SK-N-SH (cell line): ENCODE measurements around the gene SORL1. TPM values are rescaled to one million over a fixed set of nuclear protein-coding genes. Genes with fewer than 3 reads are reported as not detected.
"Not testable (repeated sequence)": the region's sequence is repeated elsewhere in the genome, so short reads cannot be mapped to it uniquely, and the experiment has no call there.

Experiments used
- CTCF ChIA-PET: fragments of 300-600, 350-600 bp; formaldehyde crosslinking; extraction: SDS; loops from one replicate; lab custom pipeline; 2021; lab: Yijun Ruan, JAX
- POLR2A ChIA-PET: fragments of 350-600 bp; sonication (Branson Sonifier 250); formaldehyde crosslinking; extraction: SDS; loops from one replicate; lab custom pipeline; 2020; ENCODE audit warnings: antibody characterized with exemption, inconsistent platforms; lab: Yijun Ruan, JAX
- DNase-seq: peaks from one replicate; pipeline ENCODE4 v3.0.0; 2012
- H2AFZ ChIP-seq: fragments of 200-600 bp; sonication (generic); 2 replicates; pipeline ENCODE4 v1.8.1; 2016; ENCODE audit warnings: antibody characterized with exemption, mild to moderate bottlenecking, low read depth
- H3F3A ChIP-seq: fragments of 200-600 bp; sonication (generic); replicated peaks from 2 replicates; pipeline ENCODE3; 2016; ENCODE audit warnings: antibody characterized with exemption, mild to moderate bottlenecking; ENCODE audit not compliant: insufficient read depth
- H3K27ac ChIP-seq, 2 experiments: fragments of 200-500 bp in 1 of 2; fragments of 200-600 bp in 1 of 2; sonication (Bioruptor generic) in 1 of 2; sonication (generic), shearing (Covaris generic) in 1 of 2; 2 replicates each; pipeline versions ENCODE4 v1.5.1 to v1.6.1; 2014 to 2016; ENCODE audit warnings: low read depth in 2 of 2, inconsistent platforms in 1 of 2, low read length in 1 of 2, mild to moderate bottlenecking in 1 of 2, mixed read lengths in 1 of 2
- H3K27me3 ChIP-seq: fragments of 200-600 bp; sonication (generic), shearing (Covaris generic); 2 replicates; pipeline ENCODE4 v1.6.1; 2016; ENCODE audit warnings: mixed run types; ENCODE audit not compliant: insufficient read depth
- H3K36me3 ChIP-seq, 2 experiments: fragments of 200-500 bp in 1 of 2; fragments of 200-600 bp in 1 of 2; sonication (Bioruptor generic) in 1 of 2; sonication (generic) in 1 of 2; replicated peaks in 1 of 2; 2 replicates each; pipeline versions ENCODE3 to v1.5.1; 2014 to 2016; ENCODE audit warnings: low read length in 1 of 2, mild to moderate bottlenecking in 1 of 2; ENCODE audit not compliant: insufficient read depth in 2 of 2, control insufficient read depth in 1 of 2
- H3K4me1 ChIP-seq, 2 experiments: fragments of 200-500 bp in 1 of 2; fragments of 200-600 bp in 1 of 2; sonication (Bioruptor generic) in 1 of 2; sonication (generic), shearing (Covaris generic) in 1 of 2; 2 replicates each; pipeline versions ENCODE4 v1.5.1 to v1.6.1; 2014 to 2016; ENCODE audit warnings: low read depth in 1 of 2, low read length in 1 of 2, mixed run types in 1 of 2; ENCODE audit not compliant: insufficient read depth in 2 of 2, control insufficient read depth in 1 of 2
- H3K4me2 ChIP-seq: fragments of 200-600 bp; sonication (generic), shearing (Covaris generic); 2 replicates; pipeline ENCODE4 v1.6.1; 2017; ENCODE audit warnings: mixed run types
- H3K4me3 ChIP-seq, 2 experiments: fragments of 200-500 bp in 1 of 2; fragments of 200-600 bp in 1 of 2; sonication (Bioruptor generic) in 1 of 2; sonication (generic), shearing (Covaris generic) in 1 of 2; 2 replicates each; pipeline versions ENCODE4 v1.5.1 to v1.8.1; 2014 to 2016; ENCODE audit warnings: low read depth in 2 of 2, inconsistent platforms in 1 of 2, low read length in 1 of 2, mild to moderate bottlenecking in 1 of 2, mixed read lengths in 1 of 2, moderate library complexity in 1 of 2
- H3K79me2 ChIP-seq: fragments of 200-600 bp; sonication (generic); 2 replicates; pipeline ENCODE4 v1.8.1; 2017; ENCODE audit warnings: mild to moderate bottlenecking; ENCODE audit not compliant: insufficient read depth
- H3K9ac ChIP-seq: fragments of 200-600 bp; sonication (generic); 2 replicates; pipeline ENCODE4 v1.6.1; 2017; ENCODE audit warnings: mixed run types
- H3K9me2 ChIP-seq: fragments of 200-600 bp; sonication (generic); 2 replicates; pipeline ENCODE4 v1.6.1; 2017; ENCODE audit warnings: mixed run types
- H3K9me3 ChIP-seq: fragments of 200-600 bp; sonication (generic); 2 replicates; pipeline ENCODE4 v1.6.1; 2017; ENCODE audit warnings: mixed run types, mild to moderate bottlenecking, moderate library complexity
- H4K20me1 ChIP-seq: fragments of 200-600 bp; sonication (generic); 2 replicates; pipeline ENCODE4 v1.6.1; 2017; ENCODE audit warnings: mild to moderate bottlenecking, mixed run types; ENCODE audit not compliant: insufficient read depth
- CHD2 ChIP-seq: fragments of 150-350 bp; IDR thresholded peaks from 2 replicates; pipeline ENCODE4 v1.6.1; 2018; ENCODE audit warnings: low read length; ENCODE audit not compliant: partially characterized antibody
- EP300 ChIP-seq, 2 experiments: IDR thresholded peaks; 2 replicates each; pipeline versions ENCODE4 v1.4.0 to v1.6.1; 2012; ENCODE audit warnings: borderline replicate concordance in 1 of 2, low read depth in 1 of 2, low read length in 1 of 2
- EZH2phosphoT487 ChIP-seq: fragments of 200-600 bp; sonication (generic); IDR thresholded peaks from 2 replicates; pipeline ENCODE4 v1.6.1; 2017; ENCODE audit warnings: low read depth, mixed run types, mild to moderate bottlenecking, antibody characterized with exemption, moderate library complexity, borderline replicate concordance
- FOXJ3 ChIP-seq: sonication (generic); formaldehyde crosslinking; IDR thresholded peaks from 2 replicates; pipeline ENCODE4 v1.5.1; 2020; ENCODE audit warnings: mild to moderate bottlenecking, missing genetic modification reagents
- IRF3 ChIP-seq: fragments of 150-350 bp; IDR thresholded peaks from 2 replicates; pipeline ENCODE4 v1.6.1; 2016; ENCODE audit warnings: mild to moderate bottlenecking, low read depth, low read length
- NFIC ChIP-seq: IDR thresholded peaks from 2 replicates; pipeline ENCODE4 v1.4.0; 2012; ENCODE audit warnings: borderline replicate concordance
- NRF1 ChIP-seq: IDR thresholded peaks from 2 replicates; pipeline ENCODE4 v1.6.1; 2012; ENCODE audit warnings: low read depth, mild to moderate bottlenecking, low read length
- PBX3 ChIP-seq: IDR thresholded peaks from 2 replicates; pipeline ENCODE4; 2012
- POLR2AphosphoS5 ChIP-seq: IDR thresholded peaks from 2 replicates; pipeline ENCODE4 v1.6.1; 2012; ENCODE audit warnings: low read depth, low read length
- RFX5 ChIP-seq: IDR thresholded peaks from 2 replicates; pipeline ENCODE4 v1.6.1; 2012; ENCODE audit warnings: mild to moderate bottlenecking, improper control_type of control experiment, low read length
- RXRA ChIP-seq: IDR thresholded peaks from 2 replicates; pipeline ENCODE4 v1.4.0; 2012; ENCODE audit warnings: low read depth, mild to moderate bottlenecking, borderline replicate concordance
- SIN3A ChIP-seq: IDR thresholded peaks from 2 replicates; pipeline ENCODE4 v1.6.1; 2012; ENCODE audit warnings: low read depth, mild to moderate bottlenecking, low read length, moderate library complexity, borderline replicate concordance
- USF1 ChIP-seq: IDR thresholded peaks from 2 replicates; pipeline ENCODE4 v1.4.0; 2012; ENCODE audit warnings: low read depth, borderline replicate concordance
- ZBTB33 ChIP-seq: IDR thresholded peaks from 2 replicates; pipeline ENCODE4 v1.4.0; 2012; ENCODE audit warnings: low read depth, borderline replicate concordance
- WGBS: methylation state at CpG from one replicate; pipeline ENCODE4 v1.1.6; 2017; ENCODE audit warnings: low lambda C conversion rate; 5-methylcytosine and 5-hydroxymethylcytosine counted together
- polyA plus RNA-seq, 3 experiments: library from polyadenylated mRNA; depleted of rRNA; stranded (reverse); fragments of >200 nt; gene quantifications; 2 replicates each; pipeline ENCODE4 v1.2.3, GENCODE V29; 2012

Gene SORL1
- polyA plus RNA-seq, 1 of the 3 experiments (the other 2 are of a cell fraction), result 7.1 TPM

- no peaks in the 10 kb centered on the region for H3F3A ChIP-seq
- H4K20me1 ChIP-seq, result no peaks in the 10 kb centered on the region
- no peak overlapping the region for H3K27ac ChIP-seq
- no peaks in the 10 kb centered on the region for H3K9me3 ChIP-seq
- DNase-seq, result no peak
- TF ChIP-seq SIN3A, result no peak
- TF ChIP-seq RXRA, result no peak
- no peak for TF ChIP-seq FOXJ3 (CRISPR knock-in tag)
- H3K9me2 ChIP-seq, result no peaks in the 10 kb centered on the region
- no peaks in the 10 kb centered on the region for H3K27me3 ChIP-seq
- POLR2A ChIA-PET, result no interaction called here
- H3K36me3 ChIP-seq, result no peaks in the 10 kb centered on the region
- peaks cover 0 to 4% of the 10 kb centered on the region in 2 experiments; a peak in 1 of 4 replicates for H3K4me1 ChIP-seq
- H2AFZ ChIP-seq, result no peak overlapping the region
- CTCF ChIA-PET, result no interaction called here
- H3K9ac ChIP-seq, result no peak overlapping the region
- H3K79me2 ChIP-seq, result no peaks in the 10 kb centered on the region
- no peak overlapping the region for H3K4me3 ChIP-seq
- no peak overlapping the region for H3K4me2 ChIP-seq
- WGBS, result 87% methylated on average over 22 of the region's 25 CpGs
Measured at GRCh38 chr11:121478895-121479697, 27.0 kb downstream of the SORL1 start.

- no peak overlapping the region for H2AFZ ChIP-seq
- H3K36me3 ChIP-seq, result no peaks in the 10 kb centered on the region
- no peak overlapping the region for H3K9ac ChIP-seq
- H3K79me2 ChIP-seq, result no peaks in the 10 kb centered on the region
- H3K9me3 ChIP-seq, result no peaks in the 10 kb centered on the region
- no peak overlapping the region for H3K4me3 ChIP-seq
- no peaks in the 10 kb centered on the region for H3K9me2 ChIP-seq
- peaks cover 0 to 4% of the 10 kb centered on the region in 2 experiments; a peak in 1 of 4 replicates for H3K4me1 ChIP-seq
- ChIA-PET CTCF (no interaction called here), POLR2A (no interaction called here)
- no peaks in the 10 kb centered on the region for H3F3A ChIP-seq
- TF ChIP-seq SIN3A, result no peak
- no peak for TF ChIP-seq NRF1
- no peak for TF ChIP-seq CHD2
- TF ChIP-seq ZBTB33, result no peak
- TF ChIP-seq PBX3, result no peak
- no peak for TF ChIP-seq RFX5
- no peak for TF ChIP-seq IRF3
- no peak for TF ChIP-seq POLR2AphosphoS5
- no peak for TF ChIP-seq EP300 (IDR thresholded peaks at IDR 0.05; ENCODE audit: borderline replicate concordance in 1 of 2, low read depth in 1 of 2, low read length in 1 of 2)
- no peak for TF ChIP-seq NFIC
- TF ChIP-seq EZH2phosphoT487, result no peak
- TF ChIP-seq USF1, result no peak
- H3K27me3 ChIP-seq, result no peaks in the 10 kb centered on the region
- no peak overlapping the region for H3K27ac ChIP-seq
- no peaks in the 10 kb centered on the region for H4K20me1 ChIP-seq
- H3K4me2 ChIP-seq, result no peak overlapping the region
- 78% methylated on average over 7 of the region's 7 CpGs for WGBS
- DNase-seq, result no peak
Measured at GRCh38 chr11:121479698-121480238, 27.7 kb downstream of the SORL1 start.

- DNase-seq, H3K9ac ChIP-seq, H3K36me3 ChIP-seq, H2AFZ ChIP-seq, H4K20me1 ChIP-seq, H3F3A ChIP-seq, H3K9me2 ChIP-seq, H3K4me2 ChIP-seq, H3K4me3 ChIP-seq, H3K79me2 ChIP-seq, H3K4me1 ChIP-seq, H3K27me3 ChIP-seq, H3K9me3 ChIP-seq, CTCF ChIA-PET, H3K27ac ChIP-seq, POLR2A ChIA-PET: not testable (repeated sequence)
- 57% methylated on average over 2 of the region's 2 CpGs for WGBS
Measured at GRCh38 chr11:121481484-121482230, 29.5 kb downstream of the SORL1 start.
